ENCODE results near the gene REEP3.

The REEP3 gene

GRCh38 chr10:63665670-63666134 is 144.5 kb downstream of the REEP3 start:
- DNase-seq (ENCODE audit: low read depth in 2 of 2) = no peak

GRCh38 chr10:63666836-63667383 is 145.7 kb downstream of the REEP3 start:
- DNase-seq (ENCODE audit: low read depth in 2 of 2) = no peak

DNA sequence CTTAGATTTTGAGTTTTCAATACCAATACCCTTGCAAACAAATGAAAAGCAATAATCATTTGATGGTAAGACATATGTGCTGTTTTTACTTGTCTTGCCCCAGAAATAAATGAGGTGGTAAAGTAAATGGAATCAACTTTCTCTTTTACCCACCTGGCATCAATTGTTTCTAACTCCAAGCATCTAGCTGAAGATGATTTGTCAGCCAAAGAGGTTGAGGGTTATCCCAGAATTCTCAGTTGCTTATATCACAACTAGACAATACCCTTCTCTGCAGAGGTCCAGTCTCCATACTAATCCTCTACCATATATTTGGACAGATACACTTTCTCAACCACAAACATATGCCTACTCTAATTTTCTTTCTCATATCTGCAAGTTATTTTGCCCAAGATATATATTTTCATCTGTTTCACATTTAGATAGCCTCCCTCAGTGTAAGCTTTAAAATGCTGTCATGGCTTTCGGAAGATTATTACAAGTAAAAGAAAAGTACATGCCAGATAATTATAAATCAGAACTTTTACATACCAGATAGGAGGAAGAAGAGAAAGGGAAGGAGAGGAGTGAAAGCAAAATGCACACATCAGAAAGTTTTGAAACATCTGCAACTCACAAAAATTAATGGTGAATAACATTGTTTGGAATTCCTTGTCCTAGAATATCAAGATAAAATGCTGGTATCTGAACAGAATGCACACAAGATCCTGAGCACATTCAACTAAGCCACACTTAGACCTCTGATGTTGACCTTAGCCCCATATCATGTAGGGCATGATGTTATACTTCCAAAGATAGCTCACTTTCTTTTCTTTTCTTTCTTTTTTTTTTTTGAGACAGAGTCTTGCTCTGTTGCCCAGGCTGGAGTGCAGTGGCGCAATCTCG is 146.6 kb downstream of the REEP3 start:
- no peak for DNase-seq (ENCODE audit: low read depth in 2 of 2)

GRCh38 chr10:63670291-63670898 is 149.2 kb downstream of the REEP3 start:
- DNase-seq (ENCODE audit: low read depth in 2 of 2) = no peak

DNA sequence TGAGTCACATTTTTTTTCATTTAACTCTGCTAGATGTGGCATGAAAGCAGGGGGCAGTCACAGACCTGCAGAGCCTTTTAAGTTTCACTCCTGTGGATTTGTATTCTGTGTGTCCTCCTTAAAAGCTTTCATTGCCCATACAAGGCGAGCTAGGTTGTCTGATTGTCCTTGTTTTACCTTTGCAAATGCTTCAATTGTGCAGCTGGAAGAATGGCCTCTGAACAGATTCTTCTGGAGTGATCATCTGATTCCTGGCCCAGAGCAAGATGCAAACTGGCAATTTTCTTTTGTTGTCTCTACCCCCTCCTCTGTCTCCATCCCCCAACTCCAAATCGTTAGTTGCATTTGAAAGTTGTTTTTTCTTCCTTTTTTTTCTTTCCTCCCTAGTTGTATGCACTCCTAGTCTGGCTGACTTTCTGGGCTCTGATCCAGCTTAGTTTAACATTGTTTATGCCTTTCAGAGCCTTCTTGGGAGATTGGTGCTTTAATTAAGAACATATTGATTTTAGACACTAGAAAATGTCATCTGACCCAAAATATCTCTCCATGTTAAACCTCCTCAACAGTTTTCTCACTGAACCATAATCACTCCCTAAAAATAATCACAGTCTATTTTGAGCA is 150.2 kb downstream of the REEP3 start:
- no peak for DNase-seq (ENCODE audit: low read depth in 2 of 2)

DNA sequence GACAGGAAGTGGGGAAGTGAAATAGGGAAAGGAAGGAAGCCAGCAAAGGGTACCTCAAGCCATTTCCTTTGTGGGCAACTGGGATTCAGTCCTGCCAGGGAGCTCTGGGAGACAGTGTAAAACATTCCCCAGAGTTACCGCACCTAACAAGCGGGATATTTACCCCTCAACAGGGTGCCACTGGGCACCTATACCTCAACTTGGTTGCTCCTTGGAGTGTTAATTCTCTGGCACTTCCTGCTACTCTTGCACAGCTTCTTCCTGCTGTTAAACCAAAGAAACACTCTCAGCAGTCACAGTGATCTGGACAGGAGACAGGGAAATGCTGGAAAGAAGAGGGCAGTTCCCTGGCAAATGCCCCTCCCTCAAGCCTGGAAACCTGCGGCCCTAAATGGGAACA is 151.3 kb downstream of the REEP3 start:
- no peak for DNase-seq (ENCODE audit: low read depth in 2 of 2)

GRCh38 chr10:63673246-63673645 is 152.0 kb downstream of the REEP3 start:
- DNase-seq (ENCODE audit: low read depth in 2 of 2) = no peak

GRCh38 chr10:63673846-63674245 is 152.6 kb downstream of the REEP3 start:
- no peak for DNase-seq (ENCODE audit: low read depth in 2 of 2)
